A549 (cell line): Measurements from ENCODE around the gene CD209. TPM values are rescaled to one million over a fixed set of nuclear protein-coding genes. Genes with fewer than 3 reads are reported as not detected.

Experiments used
- ATAC-seq, 2 experiments: fragments of 200-7000 bp in 1 of 2; fragments of >200 bp in 1 of 2; cut with Nextera tagmentation in 1 of 2; cut with Tn5 transposase in 1 of 2; 3 replicates each; pipeline versions ENCODE4 v1.8.0 to v1.9.1; 2018 to 2020; ENCODE audit warnings: mild to moderate bottlenecking in 1 of 2, moderate library complexity in 1 of 2
- CTCF ChIA-PET: fragments of 300-600 bp; sonication (Branson Sonifier 250); formaldehyde crosslinking; extraction: SDS; loops from one replicate; lab custom pipeline; 2021; ENCODE audit warnings: antibody characterized with exemption, inconsistent platforms; lab: Yijun Ruan, JAX
- POLR2A ChIA-PET: fragments of 350-600 bp; formaldehyde crosslinking; extraction: SDS; loops from one replicate; lab custom pipeline; 2021; ENCODE audit warnings: antibody characterized with exemption, inconsistent platforms; lab: Yijun Ruan, JAX
- DNase-seq, 2 experiments: peaks; one replicate each; pipeline versions ENCODE4 v3.0.0 to v3.0.0-alpha.2; 2011 to 2016; ENCODE audit warnings: low read depth in 1 of 2, low spot score in 1 of 2
- FAIRE-seq: peaks from 2 replicates; lab custom pipeline; 2011; peaks lifted over from hg19 to GRCh38; lab: Jason Lieb, UNC
- H3K27ac ChIP-seq, 2 experiments: fragments of >200 bp; sonication (Bioruptor Twin); formaldehyde crosslinking; 3 replicates each; pipeline ENCODE4 v1.5.1; 2016 to 2017
- H3K4me1 ChIP-seq: fragments of >200 bp; sonication (Bioruptor Twin); formaldehyde crosslinking; 3 replicates; pipeline ENCODE4 v1.6.1; 2016
- H3K4me2 ChIP-seq: fragments of >200 bp; sonication (Bioruptor Twin); formaldehyde crosslinking; 3 replicates; pipeline ENCODE4 v1.6.1; 2016
- H3K4me3 ChIP-seq: fragments of >200 bp; sonication (Bioruptor Twin); formaldehyde crosslinking; 3 replicates; pipeline ENCODE4 v1.5.1; 2016
- H3K9me3 ChIP-seq: fragments of >200 bp; sonication (Bioruptor Twin); formaldehyde crosslinking; 3 replicates; pipeline ENCODE4 v1.6.1; 2016
- BHLHE40 ChIP-seq: IDR thresholded peaks from 2 replicates; pipeline ENCODE4 v1.6.1; 2012; ENCODE audit warnings: low read depth, low read length, inconsistent platforms
- CBX8 ChIP-seq: fragments of 200-600 bp; sonication (generic); IDR thresholded peaks from 2 replicates; pipeline ENCODE4 v1.6.1; 2016
- CEBPB ChIP-seq, 2 experiments: fragments of >200 bp in 1 of 2; sonication (Bioruptor Twin) in 1 of 2; formaldehyde crosslinking in 1 of 2; IDR thresholded peaks; 2 replicates each; pipeline ENCODE4 v1.6.1; 2012 to 2016
- CHD2 ChIP-seq: fragments of 150-350 bp; IDR thresholded peaks from 2 replicates; pipeline ENCODE4 v1.6.1; 2014; ENCODE audit warnings: low read length; ENCODE audit not compliant: partially characterized antibody
- EHF ChIP-seq: fragments of 250-450 bp; sonication (Bioruptor Pico); IDR thresholded peaks from 2 replicates; pipeline ENCODE4 v1.5.0; 2020; ENCODE audit warnings: mild to moderate bottlenecking
- EHMT2 ChIP-seq: fragments of 200-600 bp; sonication (generic); IDR thresholded peaks from 2 replicates; pipeline ENCODE4 v1.6.1; 2016; ENCODE audit warnings: antibody characterized with exemption, low read depth, mild to moderate bottlenecking, moderate library complexity
- FOXS1 ChIP-seq: fragments of 250-450 bp; sonication (Bioruptor Pico); IDR thresholded peaks from 2 replicates; pipeline ENCODE4 v1.5.0; 2020; ENCODE audit warnings: mild to moderate bottlenecking, moderate library complexity
- HDAC2 ChIP-seq: fragments of 200-600 bp; sonication (generic); IDR thresholded peaks from 2 replicates; pipeline ENCODE4 v1.6.1; 2016
- HEYL ChIP-seq: fragments of 250-450 bp; sonication (Bioruptor Pico); IDR thresholded peaks from 2 replicates; pipeline ENCODE4 v1.8.0; 2021; ENCODE audit warnings: mild to moderate bottlenecking, moderate library complexity
- HOXB5 ChIP-seq: fragments of 250-450 bp; sonication (Bioruptor Pico); IDR thresholded peaks from 2 replicates; pipeline ENCODE4 v1.5.0; 2020; ENCODE audit warnings: mild to moderate bottlenecking, moderate library complexity
- JUN ChIP-seq, 2 experiments: fragments of >200 bp; sonication (Bioruptor Twin); formaldehyde crosslinking; IDR thresholded peaks; 2 replicates in 1 of 2; 3 replicates in 1 of 2; pipeline ENCODE4 v1.6.1; 2016 to 2017
- JUNB ChIP-seq: fragments of >200 bp; sonication (Bioruptor Twin); formaldehyde crosslinking; IDR thresholded peaks from 2 replicates; pipeline ENCODE4 v1.6.1; 2016
- KDM1A ChIP-seq: fragments of 200-600 bp; sonication (generic); IDR thresholded peaks from 2 replicates; pipeline ENCODE4 v1.6.1; 2016; ENCODE audit warnings: low read depth, mild to moderate bottlenecking
- KDM5A ChIP-seq: fragments of 200-600 bp; sonication (generic); IDR thresholded peaks from 2 replicates; pipeline ENCODE4 v1.6.1; 2016; ENCODE audit warnings: antibody characterized with exemption, mild to moderate bottlenecking
- MAFK ChIP-seq: fragments of 450-650 bp; IDR thresholded peaks from 2 replicates; pipeline ENCODE4 v1.6.1; 2014; ENCODE audit not compliant: partially characterized antibody
- PHF8 ChIP-seq: fragments of 200-600 bp; sonication (generic); IDR thresholded peaks from 2 replicates; pipeline ENCODE4 v1.6.1; 2016; ENCODE audit warnings: low read depth, mild to moderate bottlenecking, antibody characterized with exemption, moderate library complexity, borderline replicate concordance
- POLR2A ChIP-seq: IDR thresholded peaks from 2 replicates; pipeline ENCODE4 v1.6.1; 2012; ENCODE audit warnings: mild to moderate bottlenecking, low read length
- POLR2AphosphoS2 ChIP-seq: conservative IDR thresholded peaks from 2 replicates; pipeline ENCODE4 v1.6.1; 2012; ENCODE audit warnings: low read length, improper control_type of control experiment, inconsistent platforms
- RFX5 ChIP-seq: fragments of 450-650 bp; IDR thresholded peaks from 2 replicates; pipeline ENCODE4 v1.7.1; 2014; ENCODE audit warnings: antibody characterized with exemption, mild to moderate bottlenecking, moderate library complexity
- ZFP36 ChIP-seq: fragments of 450-650 bp; IDR thresholded peaks from 2 replicates; pipeline ENCODE4 v1.6.1; 2014; ENCODE audit warnings: borderline replicate concordance; ENCODE audit not compliant: partially characterized antibody
- WGBS: methylation state at CpG from one replicate; pipeline ENCODE4 v1.1.6; 2017; ENCODE audit errors: missing lambda C conversion rate; 5-methylcytosine and 5-hydroxymethylcytosine counted together
- polyA plus RNA-seq, 4 experiments: library from polyadenylated mRNA; depleted of rRNA in 3 of 4; stranded (reverse); fragments of >200 nt; fragmentation: RNase III in 1 of 4; extraction: RNeasy Plus Mini Kit Qiagen cat#74134 plus additional on column Dnase treatment in 1 of 4; gene quantifications; 2 replicates in 3 of 4; 3 replicates in 1 of 4; pipeline ENCODE4 v1.2.3, GENCODE V29; 2011 to 2017
- TF ChIP-seq, protein P1 (sequence below): fragments of >200 bp; sonication (Bioruptor Twin); formaldehyde crosslinking; IDR thresholded peaks from 2 replicates; pipeline ENCODE4 v1.6.1; 2016
- TF ChIP-seq, protein P2 (sequence below): fragments of 250-450 bp; sonication (Bioruptor Pico); IDR thresholded peaks from 2 replicates; pipeline ENCODE4 v1.5.0; 2020; ENCODE audit warnings: low read depth, mild to moderate bottlenecking, moderate library complexity
- TF ChIP-seq, protein P3 (sequence below): fragments of 450-650 bp; IDR thresholded peaks from 2 replicates; pipeline ENCODE4 v1.6.1; 2014; ENCODE audit warnings: antibody characterized with exemption
- TF ChIP-seq, protein P4 (sequence below): IDR thresholded peaks from 2 replicates; pipeline ENCODE4 v1.6.1; 2012
- TF ChIP-seq, protein P5 (sequence below): IDR thresholded peaks from 2 replicates; pipeline ENCODE4 v1.6.1; 2012; ENCODE audit warnings: low read depth, borderline replicate concordance

The CD209 gene
- polyA plus RNA-seq, 2 of the 4 experiments (the other 2 are of a cell fraction): not detected

DNA sequence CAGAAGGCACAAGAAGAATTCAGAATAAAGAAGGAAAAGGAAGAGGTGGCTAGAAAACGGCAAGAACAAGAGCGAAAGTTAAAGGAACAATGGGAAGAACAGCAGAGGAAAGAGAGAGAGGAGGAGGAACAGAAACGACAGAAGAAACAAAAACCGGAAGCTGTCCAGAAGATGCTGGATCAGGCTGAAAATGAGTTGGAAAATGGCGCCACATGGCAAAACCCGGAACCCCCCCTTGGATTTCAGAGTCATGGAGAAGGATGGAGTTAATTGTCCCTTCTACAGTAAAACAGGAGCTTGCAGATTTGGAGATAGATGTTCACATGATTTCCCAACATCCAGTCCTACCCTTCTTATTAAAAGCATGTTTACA is 6.7 kb downstream of the CD209 start:
- no peak overlapping the region for H3K4me3 ChIP-seq
- H3K4me2 ChIP-seq: no peak overlapping the region
- ChIA-PET POLR2A (no interaction called here), CTCF (interaction anchor here (0.7 to 1.1 kb wide), 2 partner anchors 13 to 131 kb away, joined by 3 read pairs; no protein-coding TSS in a partner anchor)
- H3K4me1 ChIP-seq: no peaks in the 10 kb centered on the region
- WGBS: 51% methylated on average over 6 of the region's 6 CpGs
- TF ChIP-seq, protein P1, sequence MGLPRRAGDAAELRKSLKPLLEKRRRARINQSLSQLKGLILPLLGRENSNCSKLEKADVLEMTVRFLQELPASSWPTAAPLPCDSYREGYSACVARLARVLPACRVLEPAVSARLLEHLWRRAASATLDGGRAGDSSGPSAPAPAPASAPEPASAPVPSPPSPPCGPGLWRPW: no peak
- TF ChIP-seq KDM5A (no peak), ZFP36 (no peak), HEYL (CRISPR knock-in tag) (no peak), POLR2A (no peak), CBX8 (no peak), MAFK (no peak), RFX5 (no peak), EHF (CRISPR knock-in tag) (no peak), POLR2AphosphoS2 (no peak), JUNB (no peak)
- TF ChIP-seq, protein P2, sequence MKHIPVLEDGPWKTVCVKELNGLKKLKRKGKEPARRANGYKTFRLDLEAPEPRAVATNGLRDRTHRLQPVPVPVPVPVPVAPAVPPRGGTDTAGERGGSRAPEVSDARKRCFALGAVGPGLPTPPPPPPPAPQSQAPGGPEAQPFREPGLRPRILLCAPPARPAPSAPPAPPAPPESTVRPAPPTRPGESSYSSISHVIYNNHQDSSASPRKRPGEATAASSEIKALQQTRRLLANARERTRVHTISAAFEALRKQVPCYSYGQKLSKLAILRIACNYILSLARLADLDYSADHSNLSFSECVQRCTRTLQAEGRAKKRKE (CRISPR knock-in tag): no peak
- TF ChIP-seq, protein P3, sequence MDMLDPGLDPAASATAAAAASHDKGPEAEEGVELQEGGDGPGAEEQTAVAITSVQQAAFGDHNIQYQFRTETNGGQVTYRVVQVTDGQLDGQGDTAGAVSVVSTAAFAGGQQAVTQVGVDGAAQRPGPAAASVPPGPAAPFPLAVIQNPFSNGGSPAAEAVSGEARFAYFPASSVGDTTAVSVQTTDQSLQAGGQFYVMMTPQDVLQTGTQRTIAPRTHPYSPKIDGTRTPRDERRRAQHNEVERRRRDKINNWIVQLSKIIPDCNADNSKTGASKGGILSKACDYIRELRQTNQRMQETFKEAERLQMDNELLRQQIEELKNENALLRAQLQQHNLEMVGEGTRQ: no peak
- H3K9me3 ChIP-seq: no peaks in the 10 kb centered on the region
- ATAC-seq: no peak
- H3K27ac ChIP-seq: no peak overlapping the region
- no peak for FAIRE-seq
- no peak for DNase-seq

DNA sequence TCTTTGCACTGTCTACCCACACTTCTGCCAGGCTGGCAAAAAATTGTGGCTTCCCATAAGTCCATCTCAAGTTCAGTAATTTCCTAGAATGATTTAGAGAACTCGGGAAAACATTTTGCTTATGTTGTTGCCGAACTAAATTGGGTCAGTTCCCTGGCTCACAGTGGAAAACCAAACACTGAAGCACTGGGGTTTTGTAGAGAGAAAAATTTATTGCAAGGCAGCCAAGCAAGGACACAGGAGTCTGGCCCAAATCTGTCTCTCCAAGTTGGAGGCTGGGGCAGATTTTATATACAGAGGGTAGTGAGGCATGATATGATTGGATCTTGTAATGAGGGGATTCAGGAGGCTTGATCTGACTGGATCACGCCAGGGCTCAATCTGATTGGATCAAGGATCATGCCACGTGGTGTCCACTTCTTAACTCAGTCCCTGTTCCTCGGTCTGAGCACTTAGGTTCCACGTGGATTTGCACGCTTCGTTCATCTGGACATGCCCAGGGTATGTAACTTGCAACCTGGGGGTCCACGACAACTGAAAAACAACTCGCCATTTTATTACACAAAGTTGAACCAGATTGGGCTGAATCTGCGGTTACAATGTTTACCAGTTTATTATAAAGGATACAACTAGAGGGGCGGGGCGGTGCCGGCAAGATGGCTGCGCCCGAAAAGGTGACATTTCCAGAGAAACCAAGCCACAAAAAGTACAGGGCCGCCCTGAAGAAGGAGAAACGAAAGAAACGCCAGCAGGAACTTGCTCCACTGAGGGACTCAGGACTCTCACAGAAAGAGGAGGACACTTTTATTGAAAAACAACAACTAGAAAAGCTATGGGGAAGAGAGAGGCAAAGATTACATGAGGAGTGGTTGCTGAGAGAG is 7.3 kb downstream of the CD209 start:
- DNase-seq: no peak
- FAIRE-seq: no peak
- H3K9me3 ChIP-seq: no peaks in the 10 kb centered on the region
- no peak for ATAC-seq
- no peak overlapping the region for H3K4me3 ChIP-seq
- H3K27ac ChIP-seq: no peak overlapping the region
- TF ChIP-seq, protein P4, sequence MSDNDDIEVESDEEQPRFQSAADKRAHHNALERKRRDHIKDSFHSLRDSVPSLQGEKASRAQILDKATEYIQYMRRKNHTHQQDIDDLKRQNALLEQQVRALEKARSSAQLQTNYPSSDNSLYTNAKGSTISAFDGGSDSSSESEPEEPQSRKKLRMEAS: no peak
- TF ChIP-seq POLR2A (no peak), BHLHE40 (no peak), PHF8 (no peak), CHD2 (no peak), KDM1A (no peak), HDAC2 (no peak), HOXB5 (CRISPR knock-in tag) (no peak), JUN (IDR thresholded peaks at IDR 0.05) (no peak), CEBPB (IDR thresholded peaks at IDR 0.05) (no peak), EHMT2 (no peak), FOXS1 (CRISPR knock-in tag) (no peak)
- TF ChIP-seq, protein P3: no peak
- TF ChIP-seq, protein P5, sequence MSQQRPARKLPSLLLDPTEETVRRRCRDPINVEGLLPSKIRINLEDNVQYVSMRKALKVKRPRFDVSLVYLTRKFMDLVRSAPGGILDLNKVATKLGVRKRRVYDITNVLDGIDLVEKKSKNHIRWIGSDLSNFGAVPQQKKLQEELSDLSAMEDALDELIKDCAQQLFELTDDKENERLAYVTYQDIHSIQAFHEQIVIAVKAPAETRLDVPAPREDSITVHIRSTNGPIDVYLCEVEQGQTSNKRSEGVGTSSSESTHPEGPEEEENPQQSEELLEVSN: no peak
- TF ChIP-seq, protein P1: no peak
- ChIA-PET POLR2A (no interaction called here), CTCF (interaction anchor here (0.7 to 1.2 kb wide), 2 partner anchors 13 to 60 kb away, joined by 3 to 4 read pairs; no protein-coding TSS in a partner anchor)
- no peak overlapping the region for H3K4me2 ChIP-seq
- WGBS: 51% methylated on average over 19 of the region's 19 CpGs
- H3K4me1 ChIP-seq: no peaks in the 10 kb centered on the region
